SKM-1 (cell line): ENCODE measurements around the gene TNPO3.
"Not testable (repeated sequence)": the region's sequence is repeated elsewhere in the genome, so short reads cannot be mapped to it uniquely, and the experiment has no call there.

Experiments
- DNase-seq: peaks from one replicate; lab custom pipeline; 2025; ENCODE audit not compliant: unreplicated experiment; lab: John Stamatoyannopoulos, UW

The TNPO3 gene

DNA sequence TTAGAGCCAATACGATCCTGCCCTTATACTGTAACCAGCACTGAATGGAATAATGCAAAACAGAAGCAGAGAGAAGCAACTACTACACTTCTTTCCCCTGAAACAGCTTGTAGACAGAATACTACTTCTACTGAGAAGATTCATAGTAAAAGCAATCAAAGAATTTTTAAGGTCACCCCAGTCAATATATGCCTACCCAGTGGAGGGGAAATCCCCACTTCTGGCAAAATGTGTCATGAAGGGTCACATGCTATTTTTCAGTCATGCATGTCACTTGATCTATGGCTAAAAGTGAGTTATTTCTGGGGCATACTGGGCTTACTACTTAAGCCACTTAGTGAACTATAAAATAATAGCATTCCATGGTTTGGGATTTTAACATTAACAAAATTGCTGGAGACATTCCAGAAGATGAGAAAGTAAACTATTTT, 91.6 kb downstream of the TNPO3 start:
- DNase-seq: no peak

DNA sequence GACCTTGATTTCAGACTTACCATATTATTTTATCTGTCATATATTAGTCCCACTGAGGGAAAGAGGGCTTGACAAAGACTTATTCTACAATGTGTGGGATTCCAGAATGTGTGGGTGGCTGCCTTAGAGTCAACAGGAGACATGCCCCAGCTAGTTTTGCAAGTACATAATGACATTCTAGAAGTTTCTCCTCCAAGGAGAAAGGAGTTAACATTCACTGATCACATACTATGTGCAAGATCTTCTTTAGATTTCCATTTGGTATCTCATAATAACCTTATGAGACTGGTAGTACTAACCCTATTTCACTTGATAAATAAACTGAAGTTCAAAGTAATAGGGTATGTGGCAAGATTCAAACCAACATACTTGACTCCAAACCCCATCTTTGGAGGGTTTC, 92.0 kb downstream of the TNPO3 start:
- no peak for DNase-seq

DNA sequence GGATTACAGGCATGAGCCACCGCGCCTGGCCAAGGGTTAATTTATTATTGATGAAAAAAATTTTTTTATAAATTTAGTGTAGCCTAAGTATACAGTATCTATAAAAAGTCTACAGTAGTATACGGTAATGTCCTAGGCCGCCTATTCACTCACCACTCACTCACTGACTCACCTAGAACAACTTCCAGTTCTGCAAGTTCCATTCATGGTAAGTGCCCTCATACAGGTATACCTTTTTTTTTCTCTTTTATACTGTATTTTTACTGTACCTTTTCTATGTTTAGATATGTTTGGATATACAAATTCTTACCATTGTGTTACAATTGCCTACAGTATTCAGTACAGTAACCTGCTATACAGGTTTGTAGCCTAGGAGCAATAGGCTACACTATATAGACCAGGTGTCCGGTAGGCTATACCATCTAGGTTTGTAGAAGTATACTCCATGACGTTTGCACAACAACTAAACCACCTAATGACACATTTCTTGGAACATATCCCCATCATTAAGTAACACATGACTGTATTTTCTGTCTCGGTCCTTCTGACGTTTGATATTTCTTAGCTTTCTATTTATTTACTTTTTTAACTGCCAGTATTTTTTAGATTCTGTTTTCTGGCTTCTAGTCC, 93.8 kb downstream of the TNPO3 start:
- DNase-seq: no peak

DNA sequence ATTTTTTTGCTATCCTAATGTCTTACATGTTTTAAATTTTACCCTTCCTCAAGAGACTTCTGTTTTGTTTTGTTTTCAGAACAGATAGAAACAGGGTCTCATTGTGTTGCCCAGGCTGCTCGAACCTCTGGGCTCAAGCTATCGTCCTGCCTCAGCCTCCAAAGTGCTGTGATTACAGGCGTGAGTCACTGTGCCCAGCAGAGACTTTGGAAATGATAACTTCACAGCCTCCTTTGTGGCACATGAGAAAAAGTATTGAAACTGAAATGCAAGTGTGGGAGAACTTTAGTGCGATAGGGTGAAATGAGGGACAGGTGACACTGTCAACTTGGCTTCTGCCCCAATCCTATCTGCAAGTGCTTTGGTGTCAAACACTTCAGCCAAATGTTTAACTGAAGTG, 95.6 kb downstream of the TNPO3 start:
- DNase-seq: no peak

DNA sequence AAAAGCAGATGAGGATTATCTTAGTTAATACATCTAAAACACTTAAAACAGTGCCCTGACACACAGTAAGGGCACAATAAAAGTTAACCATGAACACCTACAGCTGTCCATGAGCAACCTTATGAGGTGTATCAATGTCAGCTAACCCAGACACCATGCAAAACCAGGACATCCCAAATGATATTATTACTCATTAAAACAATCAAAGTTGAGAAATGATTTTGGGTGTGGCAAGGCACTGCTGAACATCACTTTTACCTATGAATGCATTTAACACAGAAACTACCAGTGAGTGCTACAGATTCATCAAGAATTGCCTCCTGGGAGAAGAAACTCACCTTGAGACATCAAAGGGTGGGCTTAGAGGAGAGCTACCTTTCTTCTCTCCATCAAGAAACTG, 98.9 kb downstream of the TNPO3 start:
- no peak for DNase-seq

DNA sequence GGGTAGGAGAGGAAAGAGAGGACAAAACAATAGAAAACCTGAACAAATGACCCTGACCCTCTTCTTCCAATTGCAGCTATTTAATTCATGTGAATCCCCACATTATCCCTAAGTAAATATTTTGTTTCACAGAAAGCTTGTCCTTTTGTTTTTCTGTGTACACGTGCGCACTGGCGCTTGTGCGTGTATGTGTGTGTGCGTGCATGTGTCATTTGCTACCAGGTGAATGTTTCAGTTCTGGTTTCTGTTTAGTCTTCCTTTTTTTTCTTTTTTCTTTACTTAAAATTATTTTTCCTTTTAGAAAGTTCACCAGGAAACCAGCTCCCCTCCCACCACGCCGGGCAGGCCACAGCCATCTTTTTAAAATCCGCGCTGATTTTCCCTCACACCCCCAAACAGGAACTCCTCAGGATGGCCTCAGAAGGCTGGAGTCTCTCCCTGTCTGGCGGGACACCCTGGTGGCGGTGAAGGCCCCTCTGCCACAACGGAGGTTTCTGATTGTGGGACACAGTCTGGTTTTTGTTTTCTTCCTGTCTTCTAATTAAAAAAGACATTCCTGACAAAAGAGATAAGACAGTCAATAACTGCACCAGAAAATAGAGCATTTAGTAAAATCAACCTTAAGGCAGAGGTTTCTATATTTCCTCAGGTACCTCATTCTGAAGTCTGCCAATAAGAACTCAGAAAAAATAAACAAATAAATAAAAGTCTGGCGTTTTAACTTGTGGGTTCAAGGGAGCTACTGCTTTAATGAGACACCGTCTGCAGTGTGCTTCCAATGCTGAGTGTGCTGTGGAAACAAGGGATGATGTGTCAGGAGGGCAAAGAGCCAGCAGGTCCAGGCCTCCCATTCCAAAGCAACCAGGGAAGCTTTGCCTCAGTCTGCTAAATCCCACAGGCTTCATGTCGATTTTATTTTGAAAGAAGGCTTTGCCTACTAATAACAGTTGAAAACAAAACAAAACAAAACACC, 99.8 kb downstream of the TNPO3 start:
- no peak for DNase-seq

DNA sequence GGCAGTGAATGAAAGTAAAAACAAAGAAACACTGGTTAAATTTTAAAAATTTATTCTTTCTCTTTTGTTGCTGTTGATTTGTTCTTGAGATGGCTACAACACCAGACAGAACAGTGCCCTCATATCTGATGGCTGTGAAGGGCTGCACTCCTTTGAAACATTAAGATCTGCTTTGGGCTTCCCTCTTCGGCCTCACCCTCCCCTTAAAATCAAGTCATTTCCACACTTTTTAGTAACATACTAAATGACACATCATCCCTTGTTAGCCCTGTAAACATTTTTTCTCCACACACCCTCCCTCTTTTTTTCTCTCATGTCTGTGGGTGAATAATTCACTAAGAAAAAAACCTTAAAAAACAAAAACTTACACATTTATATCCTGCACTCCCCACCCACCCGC, 100.8 kb downstream of the TNPO3 start:
- DNase-seq: no peak

DNA sequence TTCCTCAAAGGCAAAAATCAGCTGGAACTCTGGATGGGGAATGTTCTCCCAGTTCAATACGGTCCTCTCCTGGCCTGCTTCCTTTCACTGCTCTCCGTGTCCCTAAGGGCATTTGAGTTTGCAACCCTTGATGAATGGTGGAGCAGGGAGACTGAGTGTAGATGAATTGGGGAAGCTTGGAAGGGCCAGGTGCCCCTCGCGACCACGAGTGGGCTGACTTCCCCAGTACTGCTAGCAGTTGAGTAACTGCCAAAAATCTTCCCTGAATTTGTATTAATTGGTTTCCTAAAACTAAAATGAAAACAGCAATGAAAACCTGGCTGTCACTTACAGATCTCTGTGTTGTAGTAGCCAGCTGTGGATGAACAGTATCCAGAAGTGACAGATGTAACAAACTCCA, 103.6 kb downstream of the TNPO3 start:
- no peak for DNase-seq

DNA sequence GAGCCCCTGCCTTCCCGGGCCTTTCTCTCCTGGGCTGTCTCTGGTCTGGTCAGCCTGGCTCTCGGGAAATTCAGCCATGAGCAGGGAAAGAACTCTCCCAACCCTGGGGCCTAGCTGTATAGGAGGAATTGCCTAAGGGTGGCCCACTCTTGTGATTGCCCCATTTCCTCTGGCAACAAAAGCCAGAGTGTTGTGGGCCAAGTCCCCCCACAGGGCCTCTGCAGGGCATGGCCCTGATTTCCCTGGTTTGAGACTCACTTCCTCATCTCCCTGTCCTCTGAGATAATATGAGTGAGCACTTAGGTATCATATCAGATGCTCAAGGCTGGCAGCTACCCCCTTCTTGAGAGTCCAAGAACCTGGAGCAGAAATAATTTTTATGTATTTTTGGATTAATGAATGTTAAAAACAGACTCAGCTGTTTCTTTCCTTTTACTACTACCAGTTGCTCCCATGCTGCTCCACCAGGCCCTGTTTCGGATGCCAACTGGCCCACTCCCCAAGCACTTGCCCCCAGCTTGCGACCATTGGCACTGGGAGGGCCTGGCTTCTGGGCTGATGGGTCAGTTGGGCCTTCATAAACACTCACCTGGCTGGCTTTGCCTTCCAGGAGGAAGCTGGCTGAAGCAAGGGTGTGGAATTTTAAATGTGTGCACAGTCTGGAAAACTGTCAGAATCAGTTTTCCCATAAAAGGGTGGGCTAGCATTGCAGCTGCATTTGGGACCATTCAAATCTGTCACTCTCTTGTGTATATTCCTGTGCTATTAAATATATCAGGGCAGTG, 105.7 kb downstream of the TNPO3 start:
- DNase-seq: peak; percentile 47

DNA sequence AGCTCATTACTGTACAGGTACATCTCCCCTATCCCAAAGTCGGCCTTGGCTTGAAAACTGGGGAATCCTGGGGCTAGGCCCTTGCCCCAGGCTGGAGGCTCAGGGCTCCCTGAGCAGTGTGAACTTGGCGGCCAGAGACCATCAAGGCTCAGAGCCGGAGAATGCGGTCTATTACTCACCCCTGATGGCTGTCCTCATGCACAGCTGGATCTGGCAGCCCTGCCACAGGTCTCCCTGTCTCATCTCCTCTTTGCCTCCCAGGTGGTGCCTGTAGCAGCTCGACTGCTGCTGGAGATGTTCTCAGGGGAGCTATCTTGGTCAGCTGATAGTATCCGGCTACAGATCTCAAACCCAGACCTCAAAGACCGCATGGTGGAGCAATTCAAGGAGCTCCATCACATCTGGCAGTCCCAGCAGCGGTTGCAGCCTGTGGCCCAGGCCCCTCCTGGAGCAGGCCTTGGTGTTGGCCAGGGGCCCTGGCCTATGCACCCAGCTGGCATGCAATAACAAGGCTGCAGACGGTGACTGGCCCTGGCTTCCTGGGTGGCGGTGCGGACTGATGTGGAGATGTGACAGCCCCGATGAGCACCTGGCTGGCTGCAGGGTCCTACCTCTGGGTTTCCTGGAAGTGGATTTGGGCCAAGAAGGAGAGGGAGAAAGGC, 106.5 kb downstream of the TNPO3 start:
- DNase-seq: no peak

DNA sequence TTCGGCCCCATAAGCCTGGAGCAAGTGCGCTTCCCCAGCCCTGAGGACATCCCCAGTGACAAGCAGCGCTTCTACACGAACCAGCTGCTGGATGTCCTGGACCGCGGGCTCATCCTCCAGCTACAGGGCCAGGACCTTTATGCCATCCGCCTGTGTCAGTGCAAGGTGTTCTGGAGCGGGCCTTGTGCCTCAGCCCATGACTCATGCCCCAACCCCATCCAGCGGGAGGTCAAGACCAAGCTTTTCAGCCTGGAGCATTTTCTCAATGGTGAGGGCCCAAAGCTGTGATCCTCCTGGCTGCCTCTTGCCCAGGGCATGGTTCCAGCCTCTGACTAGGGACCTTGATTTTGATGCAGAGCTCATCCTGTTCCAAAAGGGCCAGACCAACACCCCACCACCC, 107.1 kb downstream of the TNPO3 start:
- DNase-seq: no peak

DNA sequence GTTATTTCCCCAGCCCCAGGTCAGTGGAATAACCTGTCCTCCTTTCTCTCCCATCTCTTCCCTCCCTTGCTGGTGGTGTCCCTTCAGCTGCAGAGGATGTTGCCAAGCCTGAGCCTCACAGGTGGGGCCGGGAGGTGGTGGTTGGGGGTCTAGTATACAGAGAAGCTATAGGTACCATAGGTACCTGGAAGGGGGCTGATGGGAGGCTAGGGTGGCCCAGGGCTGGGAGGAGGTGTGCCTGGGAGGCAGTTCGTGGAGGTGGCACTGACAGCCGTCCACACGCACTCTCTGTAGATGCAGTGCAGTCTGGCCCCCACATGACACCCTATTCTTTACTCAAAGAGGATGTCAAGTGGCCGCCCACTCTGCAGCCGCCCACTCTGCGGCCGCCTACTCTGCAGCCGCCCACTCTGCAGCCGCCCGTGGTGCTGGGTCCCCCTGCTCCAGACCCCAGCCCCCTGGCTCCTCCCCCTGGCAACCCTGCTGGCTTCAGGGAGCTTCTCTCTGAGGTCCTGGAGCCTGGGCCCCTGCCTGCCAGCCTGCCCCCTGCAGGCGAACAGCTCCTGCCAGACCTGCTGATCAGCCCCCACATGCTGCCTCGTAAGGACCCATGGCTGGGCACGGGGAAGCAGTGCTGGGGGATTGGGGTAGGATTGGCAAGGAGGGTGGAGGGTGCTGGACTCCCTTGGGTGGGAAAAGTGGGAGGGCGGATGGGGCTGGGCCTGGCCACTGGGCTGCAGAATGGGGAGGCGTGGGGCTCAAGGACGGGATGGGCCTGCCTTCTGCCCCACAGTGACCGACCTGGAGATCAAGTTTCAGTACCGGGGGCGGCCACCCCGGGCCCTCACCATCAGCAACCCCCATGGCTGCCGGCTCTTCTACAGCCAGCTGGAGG, 107.7 kb downstream of the TNPO3 start:
- DNase-seq: no peak

DNA sequence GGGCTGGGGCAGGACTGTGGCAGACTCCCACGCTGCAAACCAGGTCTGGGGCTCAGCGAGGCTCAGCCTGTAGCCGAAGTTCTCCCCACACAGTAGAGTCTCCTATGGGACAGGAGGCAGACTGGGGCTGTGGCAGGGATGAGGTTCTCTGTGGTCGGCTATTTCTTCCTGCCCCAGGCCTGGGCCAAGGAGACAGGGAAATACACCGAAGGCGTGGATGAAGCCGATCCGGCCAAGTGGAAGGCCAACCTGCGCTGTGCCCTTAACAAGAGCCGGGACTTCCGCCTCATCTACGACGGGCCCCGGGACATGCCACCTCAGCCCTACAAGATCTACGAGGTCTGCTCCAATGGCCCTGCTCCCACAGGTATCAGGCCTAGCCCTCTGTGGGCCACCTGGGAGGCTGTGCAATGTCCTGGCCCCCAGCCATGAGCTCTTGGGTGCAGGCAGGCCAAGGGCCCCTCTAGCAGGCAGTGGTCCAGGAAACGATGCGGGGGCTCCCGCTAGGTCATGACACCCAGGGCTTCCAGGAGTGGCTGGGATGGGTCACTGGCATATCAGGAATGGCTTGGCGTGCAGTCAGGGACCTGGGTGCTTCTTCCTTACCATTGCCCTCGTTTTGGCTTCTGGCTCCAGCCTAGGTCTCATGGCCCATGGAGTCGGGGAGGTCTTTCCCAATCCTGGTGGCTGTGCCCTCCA, 109.1 kb downstream of the TNPO3 start:
- DNase-seq: no peak

DNA sequence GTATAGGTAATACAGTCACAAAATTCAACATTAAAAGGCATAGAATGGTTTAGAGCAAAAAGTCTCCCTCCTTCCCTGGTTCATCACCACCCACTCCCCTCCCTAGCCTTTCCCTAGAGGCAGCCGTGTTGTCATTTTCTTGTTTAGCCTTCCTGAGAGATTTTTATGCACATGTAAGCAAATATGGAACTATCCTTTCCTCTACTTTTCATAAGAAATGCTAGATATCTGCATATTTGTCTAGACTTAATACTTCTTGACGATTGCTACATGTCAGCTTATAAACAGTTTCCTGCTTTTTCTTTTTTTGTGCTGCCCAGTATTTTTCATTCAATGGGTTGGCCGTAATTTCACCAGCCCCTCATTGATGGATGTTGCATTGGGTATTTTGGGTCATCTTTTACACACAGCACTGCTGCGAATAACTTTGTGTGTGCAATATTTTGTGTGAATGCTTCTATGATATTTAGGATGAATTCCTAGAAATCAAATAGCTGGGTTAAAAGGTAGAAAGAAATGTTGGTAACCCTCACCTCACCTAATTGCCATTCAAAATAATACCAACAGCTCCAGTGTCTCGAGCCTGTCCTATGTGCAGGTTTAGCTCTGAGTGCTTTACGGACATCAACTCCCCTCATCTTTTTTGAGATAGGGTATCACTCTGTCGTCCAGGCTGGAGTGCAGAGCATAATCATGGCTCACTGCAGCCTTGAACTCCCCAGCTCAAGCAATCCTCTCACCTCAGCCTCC, 110.2 kb downstream of the TNPO3 start:
- no peak for DNase-seq

DNA sequence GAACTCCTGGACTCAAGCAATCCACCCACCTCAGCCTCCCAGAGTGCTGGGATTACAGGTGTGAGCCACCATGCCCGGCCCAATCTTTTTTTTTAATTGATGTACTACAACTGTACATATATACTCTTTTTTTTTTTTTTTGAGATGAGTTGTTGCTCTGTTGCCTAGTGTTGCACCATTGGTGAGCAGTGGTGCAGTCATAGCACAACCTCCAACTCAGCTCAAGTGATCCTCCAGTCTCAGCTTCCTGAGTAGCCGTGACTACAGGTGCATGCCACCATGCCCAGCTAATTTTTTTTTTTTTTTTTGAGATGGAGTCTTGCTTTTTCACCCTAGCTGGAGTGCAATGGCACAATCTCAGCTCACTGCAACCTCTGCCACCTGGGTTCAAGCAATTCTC, 111.7 kb downstream of the TNPO3 start:
- not testable (repeated sequence) for DNase-seq

DNA sequence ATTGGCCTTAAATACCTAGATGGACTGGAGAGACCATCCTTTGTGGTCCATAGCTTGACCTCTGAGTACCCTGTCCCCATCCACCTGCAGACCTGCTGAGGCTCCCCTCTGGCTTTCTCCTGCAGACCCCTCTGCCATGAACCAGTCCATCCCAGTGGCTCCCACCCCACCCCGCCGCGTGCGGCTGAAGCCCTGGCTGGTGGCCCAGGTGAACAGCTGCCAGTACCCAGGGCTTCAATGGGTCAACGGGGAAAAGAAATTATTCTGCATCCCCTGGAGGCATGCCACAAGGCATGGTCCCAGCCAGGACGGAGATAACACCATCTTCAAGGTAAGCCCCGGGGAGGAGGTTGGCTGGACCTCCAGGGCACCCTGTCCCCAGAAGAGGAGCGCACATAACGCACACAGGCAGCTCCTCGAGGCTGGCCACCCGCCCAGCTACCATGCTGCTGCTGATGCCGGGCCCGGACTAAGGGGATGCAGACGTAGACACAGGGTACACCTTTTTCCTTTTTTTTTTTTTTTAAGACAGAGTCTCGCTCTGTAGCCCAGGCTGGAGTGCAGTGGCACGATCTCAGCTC, 112.9 kb downstream of the TNPO3 start:
- no peak for DNase-seq

DNA sequence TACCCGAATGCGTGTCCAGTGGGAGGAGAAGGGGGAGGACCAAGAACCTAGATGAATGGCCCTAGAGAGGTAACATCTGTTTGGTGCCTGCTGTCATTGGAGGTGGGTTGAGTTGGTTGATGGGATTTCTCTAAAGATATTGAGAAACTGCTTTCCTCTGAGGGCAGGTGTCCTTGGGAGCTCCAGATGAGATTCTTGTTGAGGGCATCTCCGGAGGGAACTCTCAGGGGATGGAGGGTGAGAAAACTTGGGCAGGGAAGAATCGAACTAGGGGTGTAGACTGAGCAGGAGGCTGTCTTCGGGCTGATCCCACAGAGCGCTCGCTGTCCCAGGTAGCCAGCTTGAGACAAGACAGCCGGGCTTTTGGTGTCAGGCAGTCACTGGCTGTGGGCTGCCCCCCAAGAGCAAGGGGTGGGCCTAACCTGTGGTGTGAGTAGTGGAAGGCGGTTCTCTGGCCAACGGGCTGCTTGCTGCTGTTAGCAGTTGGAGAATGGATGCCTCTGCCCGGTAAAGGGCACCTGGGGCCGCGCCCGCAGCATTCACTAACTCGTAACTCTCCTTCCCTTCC, 113.5 kb downstream of the TNPO3 start:
- DNase-seq: no peak
